GM12873 (cell line): ENCODE data around the gene PCDHGB6.

Source experiments
- CTCF ChIP-seq: IDR thresholded peaks from 2 replicates; pipeline ENCODE4 v1.5.1; 2012; ENCODE audit warnings: low read depth, mild to moderate bottlenecking, moderate library complexity, low read length, control low read depth; ENCODE audit not compliant: insufficient read depth; ENCODE audit errors: missing control alignments

Gene PCDHGB6

GRCh38 chr5:141369994-141370848 lies 37.6 kb upstream of the PCDHGB6 start, which contains the start of gene PCDHGB3:
Gene PCDHGB3, plus strand, starts transcription at chr5:141370242. Its CDS starts 153 bp downstream, at chr5:141370395.
- peak; percentile 67 for TF ChIP-seq CTCF

DNA sequence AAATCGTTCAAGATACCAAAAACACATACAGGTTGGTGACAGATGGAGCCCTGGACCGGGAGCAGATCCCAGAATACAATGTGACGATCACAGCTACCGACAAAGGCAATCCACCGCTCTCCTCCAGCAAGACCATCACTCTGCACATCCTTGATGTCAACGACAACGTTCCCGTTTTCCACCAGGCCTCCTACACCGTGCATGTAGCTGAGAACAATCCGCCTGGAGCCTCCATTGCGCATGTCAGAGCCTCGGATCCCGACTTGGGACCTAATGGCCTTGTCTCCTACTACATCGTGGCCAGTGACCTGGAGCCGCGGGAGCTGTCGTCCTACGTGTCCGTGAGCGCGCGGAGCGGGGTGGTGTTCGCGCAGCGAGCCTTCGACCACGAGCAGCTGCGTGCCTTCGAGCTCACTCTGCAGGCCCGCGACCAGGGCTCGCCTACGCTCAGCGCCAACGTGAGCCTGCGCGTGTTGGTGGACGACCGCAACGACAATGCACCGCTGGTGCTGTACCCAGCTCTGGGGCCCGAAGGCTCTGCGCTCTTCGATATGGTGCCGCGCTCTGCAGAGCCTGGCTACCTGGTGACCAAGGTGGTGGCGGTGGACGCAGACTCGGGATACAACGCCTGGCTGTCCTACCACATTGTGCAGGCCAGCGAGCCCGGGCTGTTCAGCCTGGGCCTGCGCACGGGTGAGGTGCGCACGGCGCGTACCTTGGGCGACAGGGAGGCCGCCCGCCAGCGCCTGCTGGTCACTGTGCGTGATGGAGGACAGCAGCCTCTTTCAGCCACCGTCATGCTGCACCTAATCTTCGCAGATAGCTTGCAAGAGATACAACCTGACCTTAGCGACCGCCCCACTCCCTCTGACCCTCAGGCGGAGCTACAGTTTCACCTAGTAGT lies 36.0 kb upstream of the PCDHGB6 start:
- no peak for TF ChIP-seq CTCF

GRCh38 chr5:141373673-141374317 lies 34.0 kb upstream of the PCDHGB6 start, which contains the start of gene PCDHGA6:
Gene PCDHGA6, plus strand, starts transcription at chr5:141373891. Its CDS starts 193 bp downstream, at chr5:141374084.
- TF ChIP-seq CTCF = peak; percentile 49

GRCh38 chr5:141374627-141375026 lies 33.2 kb upstream of the PCDHGB6 start:
- TF ChIP-seq CTCF = no peak

- peak; percentile 15 for TF ChIP-seq CTCF
Measured at GRCh38 chr5:141375444-141376155, 32.2 kb upstream of the PCDHGB6 start.

- TF ChIP-seq CTCF = no peak
Measured at GRCh38 chr5:141382469-141383294, 25.1 kb upstream of the PCDHGB6 start, which contains the start of gene PCDHGA7. Gene PCDHGA7, plus strand, starts transcription at chr5:141382742. Its CDS starts 158 bp downstream, at chr5:141382900.
